ENCODE measurements around the gene LTBR.
A peak's percentile ranks its signal among the peaks of the same experiment; 100 is the strongest.

LTBR gene

GRCh38 chr12:6430124-6430989 is 46.4 kb downstream of the LTBR start:
- Histone ChIP-seq H3K36me3 (replicated peaks) (no peaks in the 10 kb centered on the region), H3K27ac (peak overlapping the region; percentile 62), H3K27me3 (replicated peaks) (no peaks in the 10 kb centered on the region), H3K4me3 (ENCODE audit: low read depth, low read length) (peak overlapping the region; percentile 32)
- in situ Hi-C loops (cut with HindIII; ENCODE audit: low pct_ligation_motif_present, low sequenced_read_pairs): no loop called here
- DNase-seq: peak; percentile 87
- TF ChIP-seq, protein P1, sequence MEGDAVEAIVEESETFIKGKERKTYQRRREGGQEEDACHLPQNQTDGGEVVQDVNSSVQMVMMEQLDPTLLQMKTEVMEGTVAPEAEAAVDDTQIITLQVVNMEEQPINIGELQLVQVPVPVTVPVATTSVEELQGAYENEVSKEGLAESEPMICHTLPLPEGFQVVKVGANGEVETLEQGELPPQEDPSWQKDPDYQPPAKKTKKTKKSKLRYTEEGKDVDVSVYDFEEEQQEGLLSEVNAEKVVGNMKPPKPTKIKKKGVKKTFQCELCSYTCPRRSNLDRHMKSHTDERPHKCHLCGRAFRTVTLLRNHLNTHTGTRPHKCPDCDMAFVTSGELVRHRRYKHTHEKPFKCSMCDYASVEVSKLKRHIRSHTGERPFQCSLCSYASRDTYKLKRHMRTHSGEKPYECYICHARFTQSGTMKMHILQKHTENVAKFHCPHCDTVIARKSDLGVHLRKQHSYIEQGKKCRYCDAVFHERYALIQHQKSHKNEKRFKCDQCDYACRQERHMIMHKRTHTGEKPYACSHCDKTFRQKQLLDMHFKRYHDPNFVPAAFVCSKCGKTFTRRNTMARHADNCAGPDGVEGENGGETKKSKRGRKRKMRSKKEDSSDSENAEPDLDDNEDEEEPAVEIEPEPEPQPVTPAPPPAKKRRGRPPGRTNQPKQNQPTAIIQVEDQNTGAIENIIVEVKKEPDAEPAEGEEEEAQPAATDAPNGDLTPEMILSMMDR (IDR thresholded peaks at IDR 0.05; ENCODE audit: low read depth, low read length, missing control alignments): no peak

DNA sequence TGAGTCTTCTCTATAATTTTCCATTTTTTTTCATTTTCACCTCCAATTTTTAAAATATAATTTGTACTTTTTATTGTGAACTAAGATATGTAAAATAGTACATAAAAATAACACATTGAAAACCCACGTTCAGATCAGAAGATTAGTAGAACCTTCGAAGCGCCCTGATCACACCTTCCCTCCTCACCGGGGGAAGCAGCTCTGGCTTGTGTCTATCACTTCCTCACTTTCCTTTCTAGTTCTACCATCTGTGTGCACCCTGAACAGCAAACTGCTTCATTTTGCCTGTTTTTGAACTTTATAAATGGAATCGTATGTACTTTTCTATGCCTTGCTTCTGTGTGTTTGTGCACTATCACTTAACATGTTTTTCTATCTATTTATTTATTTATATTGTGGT is 49.0 kb downstream of the LTBR start:
- Histone ChIP-seq H3K4me3 (ENCODE audit: low read depth, low read length) (no peak overlapping the region), H3K27ac (no peak overlapping the region), H3K27me3 (replicated peaks) (no peaks in the 10 kb centered on the region), H3K36me3 (replicated peaks) (no peaks in the 10 kb centered on the region)
- TF ChIP-seq, protein P1 (IDR thresholded peaks at IDR 0.05; ENCODE audit: low read depth, low read length, missing control alignments): no peak
- DNase-seq: no peak
- in situ Hi-C loops (cut with HindIII; ENCODE audit: low pct_ligation_motif_present, low sequenced_read_pairs): no loop called here

DNA sequence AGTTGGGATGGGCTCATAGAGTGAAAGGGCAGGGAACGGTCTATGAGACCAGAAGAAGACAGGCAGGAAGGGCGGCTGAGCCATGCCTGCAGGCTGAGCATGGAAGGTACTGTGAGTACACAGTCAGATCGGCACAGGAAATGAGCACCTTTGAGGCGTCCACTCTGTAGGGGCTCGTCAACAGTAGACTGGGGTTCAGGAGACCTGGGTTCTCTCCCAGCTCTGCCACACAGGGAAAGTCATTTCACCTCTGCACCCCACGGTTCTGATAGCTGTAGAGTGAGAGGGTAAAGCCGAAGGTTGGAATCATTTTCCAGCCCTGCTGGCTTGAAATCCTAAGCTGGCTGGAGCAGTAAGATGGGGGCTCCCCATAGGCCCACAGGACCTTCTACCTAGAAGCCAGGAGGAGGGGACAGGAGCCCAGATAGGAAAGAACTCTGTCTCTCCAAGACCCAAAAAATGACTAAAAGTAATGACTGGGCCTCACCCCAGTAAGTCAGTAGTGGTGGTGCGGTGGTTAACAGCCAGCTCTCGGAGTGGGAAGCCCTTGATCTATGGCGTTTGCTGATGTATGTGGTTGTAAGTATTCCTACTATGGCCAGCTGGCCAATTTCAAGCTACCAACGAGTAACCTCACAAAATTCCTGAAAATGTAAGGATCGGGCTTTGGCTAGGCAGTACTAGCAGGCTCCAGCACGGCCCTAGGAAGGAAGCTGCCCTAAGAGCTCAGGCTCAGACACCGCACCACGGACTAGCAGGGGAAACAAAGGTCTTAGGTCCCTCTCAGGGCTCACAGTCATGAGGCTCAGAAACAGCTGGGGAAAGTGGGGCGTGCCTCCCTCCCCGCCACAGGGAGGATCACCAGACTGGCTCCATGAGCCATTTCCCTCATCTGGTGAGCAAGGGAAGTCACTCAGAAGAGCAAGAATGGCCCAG is 50.5 kb downstream of the LTBR start:
- H3K27me3 ChIP-seq (replicated peaks): no peaks in the 10 kb centered on the region
- H3K36me3 ChIP-seq (replicated peaks): no peaks in the 10 kb centered on the region
- no peak overlapping the region for H3K27ac ChIP-seq
- H3K4me3 ChIP-seq (ENCODE audit: low read depth, low read length): no peak overlapping the region
- in situ Hi-C loops (cut with HindIII; ENCODE audit: low pct_ligation_motif_present, low sequenced_read_pairs): no loop called here
- no peak for DNase-seq
- TF ChIP-seq, protein P1 (IDR thresholded peaks at IDR 0.05; ENCODE audit: low read depth, low read length, missing control alignments): no peak

DNA sequence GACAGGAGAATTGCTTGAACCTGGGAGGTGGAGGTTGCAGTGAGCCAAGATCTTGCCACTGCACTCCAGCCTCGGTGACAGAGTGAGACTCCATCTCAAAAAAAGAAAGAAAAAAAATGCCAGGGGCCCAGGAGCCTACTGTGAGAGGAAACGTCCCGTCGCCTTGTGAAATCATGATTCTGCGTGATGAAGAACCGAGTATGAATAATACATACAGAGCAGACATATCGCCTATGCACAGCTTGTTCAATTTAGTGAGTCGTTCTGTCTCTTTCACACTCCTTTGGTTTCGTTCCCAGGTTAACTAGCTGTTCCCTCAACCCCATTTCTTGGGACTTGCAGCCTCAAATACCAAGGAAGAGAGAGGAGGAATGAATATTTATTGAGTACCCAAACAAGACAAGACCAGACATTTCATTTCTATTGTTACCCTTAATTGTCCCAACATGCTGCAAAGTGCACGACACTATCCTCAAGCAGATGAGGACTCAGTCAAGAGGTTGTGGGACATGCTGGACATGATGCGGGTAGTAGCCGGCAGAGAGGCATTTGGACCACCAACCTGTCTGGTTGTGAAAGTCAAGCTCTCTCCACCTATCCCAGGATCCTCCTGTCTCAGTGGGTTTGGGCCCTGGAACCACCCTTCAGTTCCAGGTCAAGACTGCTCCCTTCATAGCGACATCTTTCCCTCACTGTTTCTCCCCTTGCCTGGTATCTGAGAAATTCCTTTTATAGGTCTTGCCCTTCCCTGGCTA is 52.2 kb downstream of the LTBR start:
- Histone ChIP-seq H3K4me3 (ENCODE audit: low read depth, low read length) (no peak overlapping the region), H3K36me3 (replicated peaks) (no peaks in the 10 kb centered on the region), H3K27ac (no peak overlapping the region), H3K27me3 (replicated peaks) (no peaks in the 10 kb centered on the region)
- no peak for DNase-seq
- TF ChIP-seq, protein P1 (IDR thresholded peaks at IDR 0.05; ENCODE audit: low read depth, low read length, missing control alignments): no peak
- in situ Hi-C loops (cut with HindIII; ENCODE audit: low pct_ligation_motif_present, low sequenced_read_pairs): no loop called here

GRCh38 chr12:6437586-6437985 is 53.6 kb downstream of the LTBR start:
- in situ Hi-C loops (cut with HindIII; ENCODE audit: low pct_ligation_motif_present, low sequenced_read_pairs): no loop called here
- Histone ChIP-seq H3K27me3 (replicated peaks) (no peaks in the 10 kb centered on the region), H3K4me3 (ENCODE audit: low read depth, low read length) (no peak overlapping the region), H3K36me3 (replicated peaks) (no peaks in the 10 kb centered on the region), H3K27ac (no peak overlapping the region)
- DNase-seq: no peak
- TF ChIP-seq, protein P1 (IDR thresholded peaks at IDR 0.05; ENCODE audit: low read depth, low read length, missing control alignments): no peak
